GM18868 (cell line): Measurements from ENCODE around the gene AGAP1.

Experiments
- ATAC-seq: cut with Tn5 transposase; IDR thresholded peaks from one replicate; pipeline ENCODE4 v1.9.1; 2021; ENCODE audit warnings: mild to moderate bottlenecking, moderate library complexity; ENCODE audit not compliant: unreplicated experiment

Gene AGAP1

GRCh38 chr2:235677937-235678336 is 184.1 kb downstream of the AGAP1 start:
- no peak for ATAC-seq

- ATAC-seq: no peak
Observed at GRCh38 chr2:235678712-235679111, 184.9 kb downstream of the AGAP1 start.

- no peak for ATAC-seq
Observed at GRCh38 chr2:235679471-235679870, 185.6 kb downstream of the AGAP1 start.

GRCh38 chr2:235685024-235685721 is 191.3 kb downstream of the AGAP1 start:
- no peak for ATAC-seq

- ATAC-seq: no peak
Observed at GRCh38 chr2:235688511-235689426, 194.9 kb downstream of the AGAP1 start.

- no peak for ATAC-seq
Observed at GRCh38 chr2:235689427-235689853, 195.6 kb downstream of the AGAP1 start.

GRCh38 chr2:235690082-235690808 is 196.4 kb downstream of the AGAP1 start:
- ATAC-seq: no peak

- no peak for ATAC-seq
Observed at GRCh38 chr2:235690809-235691450, 197.1 kb downstream of the AGAP1 start.

- no peak for ATAC-seq
Observed at GRCh38 chr2:235692076-235692475, 198.2 kb downstream of the AGAP1 start.

- ATAC-seq: no peak
Observed at GRCh38 chr2:235692671-235693171, 198.9 kb downstream of the AGAP1 start.

GRCh38 chr2:235693279-235693678 is 199.4 kb downstream of the AGAP1 start:
- ATAC-seq: no peak

- no peak for ATAC-seq
Observed at GRCh38 chr2:235694721-235695601, 201.1 kb downstream of the AGAP1 start.

GRCh38 chr2:235695602-235695895 is 201.7 kb downstream of the AGAP1 start:
- ATAC-seq: no peak

GRCh38 chr2:235697041-235697440 is 203.2 kb downstream of the AGAP1 start:
- no peak for ATAC-seq

GRCh38 chr2:235698028-235698427 is 204.2 kb downstream of the AGAP1 start:
- no peak for ATAC-seq

- ATAC-seq: no peak
Observed at GRCh38 chr2:235698491-235698890, 204.6 kb downstream of the AGAP1 start.

GRCh38 chr2:235699576-235699975 is 205.7 kb downstream of the AGAP1 start:
- ATAC-seq: no peak

GRCh38 chr2:235701206-235701981 is 207.6 kb downstream of the AGAP1 start:
- no peak for ATAC-seq

GRCh38 chr2:235702186-235702585 is 208.3 kb downstream of the AGAP1 start:
- no peak for ATAC-seq
